ENCODE results near the gene C2orf92.

GRCh38 chr2:97731274-97732020, 61.9 kb downstream of the C2orf92 start:
- no peak for TF ChIP-seq EZH2phosphoT487 (IDR thresholded peaks at IDR 0.05; ENCODE audit: insufficient read depth, low read depth)
- TF ChIP-seq EZH2 (IDR thresholded peaks at IDR 0.05; ENCODE audit: insufficient read depth, poor library complexity, severe bottlenecking), result no peak

Data from GM23248 (cell line).